ENCODE measurements around the gene ABHD5. TPM values are rescaled to one million over a fixed set of nuclear protein-coding genes. Genes with fewer than 3 reads are reported as not detected.

Gene ABHD5
- total RNA-seq, 1 donor from 2014 or later: 8.9 TPM

- Histone ChIP-seq H3K27ac (ENCODE audit: low read depth, low read length) (no peak overlapping the region), H3K4me1 (ENCODE audit: control insufficient read depth in 3 of 3, insufficient read depth in 3 of 3, low read length in 3 of 3) (peaks cover 9 to 35% (median 33%) of the 10 kb centered on the region in 3 donors), H3K27me3 (ENCODE audit: control insufficient read depth in 3 of 3, insufficient read depth in 3 of 3, low read length in 3 of 3) (no peaks in the 10 kb centered on the region), H3K36me3 (ENCODE audit: control insufficient read depth in 3 of 3, insufficient read depth in 3 of 3, low read length in 3 of 3) (no peaks in the 10 kb centered on the region), H3K9me3 (ENCODE audit: control insufficient read depth in 3 of 3, low read length in 3 of 3) (no peaks in the 10 kb centered on the region), H3K9ac (ENCODE audit: low read depth in 1 of 3, low read length in 3 of 3) (no peak overlapping the region), H3K4me3 (ENCODE audit: low read length in 3 of 3) (no peak overlapping the region)
These were observed 73.3 kb downstream of the ABHD5 start for GRCh38 chr3:43764056-43764455.

GRCh38 chr3:43764471-43764870 is 73.7 kb downstream of the ABHD5 start:
- H3K4me1 ChIP-seq (ENCODE audit: control insufficient read depth in 3 of 3, insufficient read depth in 3 of 3, low read length in 3 of 3): peaks cover 10 to 35% (median 32%) of the 10 kb centered on the region in 3 donors
- H3K36me3 ChIP-seq (ENCODE audit: control insufficient read depth in 3 of 3, insufficient read depth in 3 of 3, low read length in 3 of 3): no peaks in the 10 kb centered on the region
- H3K27me3 ChIP-seq (ENCODE audit: control insufficient read depth in 3 of 3, insufficient read depth in 3 of 3, low read length in 3 of 3): no peaks in the 10 kb centered on the region
- H3K9me3 ChIP-seq (ENCODE audit: control insufficient read depth in 3 of 3, low read length in 3 of 3): no peaks in the 10 kb centered on the region
- H3K27ac ChIP-seq (ENCODE audit: low read depth, low read length): no peak overlapping the region
- no peak overlapping the region for H3K4me3 ChIP-seq (ENCODE audit: low read length in 3 of 3)
- H3K9ac ChIP-seq (ENCODE audit: low read depth in 1 of 3, low read length in 3 of 3): no peak overlapping the region

- Histone ChIP-seq H3K27me3 (ENCODE audit: control insufficient read depth in 3 of 3, insufficient read depth in 3 of 3, low read length in 3 of 3) (no peaks in the 10 kb centered on the region), H3K4me1 (ENCODE audit: control insufficient read depth in 3 of 3, insufficient read depth in 3 of 3, low read length in 3 of 3) (peaks cover 20 to 39% (median 37%) of the 10 kb centered on the region in 3 donors), H3K9ac (ENCODE audit: low read depth in 1 of 3, low read length in 3 of 3) (no peak overlapping the region), H3K9me3 (ENCODE audit: control insufficient read depth in 3 of 3, low read length in 3 of 3) (no peaks in the 10 kb centered on the region), H3K4me3 (ENCODE audit: low read length in 3 of 3) (no peak overlapping the region), H3K27ac (ENCODE audit: low read depth, low read length) (no peak overlapping the region), H3K36me3 (ENCODE audit: control insufficient read depth in 3 of 3, insufficient read depth in 3 of 3, low read length in 3 of 3) (no peaks in the 10 kb centered on the region)
These were observed 74.8 kb downstream of the ABHD5 start for GRCh38 chr3:43765521-43765971.

- no peak overlapping the region for H3K4me3 ChIP-seq (ENCODE audit: low read length in 3 of 3)
- H3K9ac ChIP-seq (ENCODE audit: low read depth in 1 of 3, low read length in 3 of 3): no peak overlapping the region
- H3K9me3 ChIP-seq (ENCODE audit: control insufficient read depth in 3 of 3, low read length in 3 of 3): no peaks in the 10 kb centered on the region
- peaks cover 24 to 52% (median 49%) of the 10 kb centered on the region in 3 donors for H3K4me1 ChIP-seq (ENCODE audit: control insufficient read depth in 3 of 3, insufficient read depth in 3 of 3, low read length in 3 of 3)
- no peaks in the 10 kb centered on the region for H3K36me3 ChIP-seq (ENCODE audit: control insufficient read depth in 3 of 3, insufficient read depth in 3 of 3, low read length in 3 of 3)
- H3K27ac ChIP-seq (ENCODE audit: low read depth, low read length): no peak overlapping the region
- no peaks in the 10 kb centered on the region for H3K27me3 ChIP-seq (ENCODE audit: control insufficient read depth in 3 of 3, insufficient read depth in 3 of 3, low read length in 3 of 3)
These were observed 76.1 kb downstream of the ABHD5 start for GRCh38 chr3:43766672-43767465.

- H3K27ac ChIP-seq (ENCODE audit: low read depth, low read length): peak overlapping the region; percentile 21
- H3K36me3 ChIP-seq (ENCODE audit: control insufficient read depth in 3 of 3, insufficient read depth in 3 of 3, low read length in 3 of 3): no peaks in the 10 kb centered on the region
- H3K9ac ChIP-seq (ENCODE audit: low read depth in 1 of 3, low read length in 3 of 3): no peak overlapping the region
- H3K4me3 ChIP-seq (ENCODE audit: low read length in 3 of 3): no peak overlapping the region
- H3K27me3 ChIP-seq (ENCODE audit: control insufficient read depth in 3 of 3, insufficient read depth in 3 of 3, low read length in 3 of 3): no peaks in the 10 kb centered on the region
- peaks cover 30 to 62% (median 59%) of the 10 kb centered on the region in 3 donors for H3K4me1 ChIP-seq (ENCODE audit: control insufficient read depth in 3 of 3, insufficient read depth in 3 of 3, low read length in 3 of 3)
- H3K9me3 ChIP-seq (ENCODE audit: control insufficient read depth in 3 of 3, low read length in 3 of 3): no peaks in the 10 kb centered on the region
These were observed 77.7 kb downstream of the ABHD5 start for GRCh38 chr3:43768381-43768973.

GRCh38 chr3:43769097-43769884 is 78.6 kb downstream of the ABHD5 start:
- Histone ChIP-seq H3K36me3 (ENCODE audit: control insufficient read depth in 3 of 3, insufficient read depth in 3 of 3, low read length in 3 of 3) (no peaks in the 10 kb centered on the region), H3K27ac (ENCODE audit: low read depth, low read length) (peak overlapping the region; percentile 82), H3K4me1 (ENCODE audit: control insufficient read depth in 3 of 3, insufficient read depth in 3 of 3, low read length in 3 of 3) (peaks cover 32 to 67% (median 62%) of the 10 kb centered on the region in 3 donors), H3K4me3 (ENCODE audit: low read length in 3 of 3) (peak overlapping the region; percentile 19 to 70 (median 55)), H3K27me3 (ENCODE audit: control insufficient read depth in 3 of 3, insufficient read depth in 3 of 3, low read length in 3 of 3) (no peaks in the 10 kb centered on the region), H3K9me3 (ENCODE audit: control insufficient read depth in 3 of 3, low read length in 3 of 3) (no peaks in the 10 kb centered on the region), H3K9ac (ENCODE audit: low read depth in 1 of 3, low read length in 3 of 3) (peak overlapping the region in 1 of 3 donors; percentile 66)

- Histone ChIP-seq H3K36me3 (ENCODE audit: control insufficient read depth in 3 of 3, insufficient read depth in 3 of 3, low read length in 3 of 3) (no peaks in the 10 kb centered on the region), H3K27ac (ENCODE audit: low read depth, low read length) (peak overlapping the region; percentile 82), H3K9me3 (ENCODE audit: control insufficient read depth in 3 of 3, low read length in 3 of 3) (no peaks in the 10 kb centered on the region), H3K4me3 (ENCODE audit: low read length in 3 of 3) (peak overlapping the region; percentile 19 to 70 (median 55)), H3K4me1 (ENCODE audit: control insufficient read depth in 3 of 3, insufficient read depth in 3 of 3, low read length in 3 of 3) (peaks cover 32 to 65% (median 61%) of the 10 kb centered on the region in 3 donors), H3K9ac (ENCODE audit: low read depth in 1 of 3, low read length in 3 of 3) (peak overlapping the region in 1 of 3 donors; percentile 66), H3K27me3 (ENCODE audit: control insufficient read depth in 3 of 3, insufficient read depth in 3 of 3, low read length in 3 of 3) (no peaks in the 10 kb centered on the region)
These were observed 79.2 kb downstream of the ABHD5 start for GRCh38 chr3:43769885-43770425.

- no peaks in the 10 kb centered on the region for H3K36me3 ChIP-seq (ENCODE audit: control insufficient read depth in 3 of 3, insufficient read depth in 3 of 3, low read length in 3 of 3)
- no peaks in the 10 kb centered on the region for H3K9me3 ChIP-seq (ENCODE audit: control insufficient read depth in 3 of 3, low read length in 3 of 3)
- no peaks in the 10 kb centered on the region for H3K27me3 ChIP-seq (ENCODE audit: control insufficient read depth in 3 of 3, insufficient read depth in 3 of 3, low read length in 3 of 3)
- H3K4me3 ChIP-seq (ENCODE audit: low read length in 3 of 3): peak overlapping the region in 1 of 3 donors; percentile 19
- peak overlapping the region; percentile 82 for H3K27ac ChIP-seq (ENCODE audit: low read depth, low read length)
- H3K9ac ChIP-seq (ENCODE audit: low read depth in 1 of 3, low read length in 3 of 3): peak overlapping the region in 1 of 3 donors; percentile 66
- H3K4me1 ChIP-seq (ENCODE audit: control insufficient read depth in 3 of 3, insufficient read depth in 3 of 3, low read length in 3 of 3): peaks cover 32 to 61% (median 57%) of the 10 kb centered on the region in 3 donors
These were observed 79.8 kb downstream of the ABHD5 start for GRCh38 chr3:43770426-43771103.

- Histone ChIP-seq H3K9me3 (ENCODE audit: control insufficient read depth in 3 of 3, low read length in 3 of 3) (no peaks in the 10 kb centered on the region), H3K9ac (ENCODE audit: low read depth in 1 of 3, low read length in 3 of 3) (no peak overlapping the region), H3K36me3 (ENCODE audit: control insufficient read depth in 3 of 3, insufficient read depth in 3 of 3, low read length in 3 of 3) (no peaks in the 10 kb centered on the region), H3K4me1 (ENCODE audit: control insufficient read depth in 3 of 3, insufficient read depth in 3 of 3, low read length in 3 of 3) (peaks cover 32 to 52% (median 49%) of the 10 kb centered on the region in 3 donors), H3K4me3 (ENCODE audit: low read length in 3 of 3) (no peak overlapping the region), H3K27me3 (ENCODE audit: control insufficient read depth in 3 of 3, insufficient read depth in 3 of 3, low read length in 3 of 3) (no peaks in the 10 kb centered on the region), H3K27ac (ENCODE audit: low read depth, low read length) (no peak overlapping the region)
These were observed 80.9 kb downstream of the ABHD5 start for GRCh38 chr3:43771610-43772009.
